H1 (cell line): ENCODE results near the gene ARID1B. TPM values are rescaled to one million over a fixed set of nuclear protein-coding genes. Genes with fewer than 3 reads are reported as not detected.

Experiments
- CTCF ChIA-PET: fragments of 300-600 bp; sonication (Branson Sonifier 250); formaldehyde crosslinking; loops from one replicate; lab custom pipeline; 2021; ENCODE audit not compliant: partially characterized antibody; lab: Charles Lee
- POLR2A ChIA-PET: fragments of 300-600 bp; sonication (Branson Sonifier 250); formaldehyde crosslinking; loops from one replicate; lab custom pipeline; 2021; ENCODE audit warnings: inconsistent platforms; ENCODE audit not compliant: partially characterized antibody; lab: Charles Lee
- DNase-seq, 2 experiments: peaks; one replicate each; pipeline versions ENCODE4 v3.0.0 to v3.0.0-alpha.2; 2010 to 2022; ENCODE audit warnings: low spot score in 2 of 2, low read depth in 1 of 2, mixed read lengths in 1 of 2
- FAIRE-seq: peaks from 2 replicates; lab custom pipeline; 2011; peaks lifted over from hg19 to GRCh38; lab: Jason Lieb, UNC
- H2AFZ ChIP-seq: 2 replicates; pipeline ENCODE4 v1.8.1; 2012; ENCODE audit warnings: low read length, inconsistent platforms
- H2AK5ac ChIP-seq: 2 replicates; pipeline ENCODE4 v1.6.1; 2013; ENCODE audit warnings: low read depth, low read length
- H2BK120ac ChIP-seq: replicated peaks from 2 replicates; pipeline ENCODE3; 2013; ENCODE audit warnings: low read depth, low read length, inconsistent platforms
- H2BK12ac ChIP-seq: 2 replicates; pipeline ENCODE4 v1.6.1; 2013; ENCODE audit warnings: low read depth, low read length
- H2BK15ac ChIP-seq: 2 replicates; pipeline ENCODE4 v1.6.1; 2013; ENCODE audit warnings: low read length
- H2BK20ac ChIP-seq: 2 replicates; pipeline ENCODE4 v1.6.1; 2013; ENCODE audit warnings: low read length
- H2BK5ac ChIP-seq: 2 replicates; pipeline ENCODE4 v1.6.1; 2013; ENCODE audit warnings: low read depth, low read length
- H3K14ac ChIP-seq: 2 replicates; pipeline ENCODE4 v1.6.1; 2013; ENCODE audit warnings: inconsistent platforms; ENCODE audit not compliant: insufficient read length
- H3K18ac ChIP-seq: 2 replicates; pipeline ENCODE4 v1.6.1; 2013; ENCODE audit warnings: low read length; ENCODE audit errors: extremely low read depth
- H3K23ac ChIP-seq: 2 replicates; pipeline ENCODE4 v1.6.1; 2013; ENCODE audit warnings: inconsistent platforms; ENCODE audit not compliant: insufficient read length
- H3K23me2 ChIP-seq: 2 replicates; pipeline ENCODE4 v1.6.1; 2013; ENCODE audit warnings: low read depth, low read length
- H3K27ac ChIP-seq: 2 replicates; pipeline ENCODE4 v1.6.1; 2011; ENCODE audit warnings: low read depth, low read length, inconsistent platforms
- H3K27me3 ChIP-seq, 4 experiments: replicated peaks in 1 of 4; 1 replicate in 1 of 4; 2 replicates in 3 of 4; pipeline versions ENCODE4 v1.6.1 to v1.8.1; 2011 to 2013; ENCODE audit warnings: low read length in 3 of 4, mild to moderate bottlenecking in 3 of 4, inconsistent platforms in 2 of 4, mixed read lengths in 2 of 4, moderate library complexity in 1 of 4; ENCODE audit not compliant: control insufficient read depth in 3 of 4, insufficient read depth in 3 of 4; ENCODE audit errors: extremely low read depth in 1 of 4
- H3K36me3 ChIP-seq, 4 experiments: 2 replicates each; pipeline versions ENCODE4 v1.6.1 to v1.8.1; 2011 to 2013; ENCODE audit warnings: mild to moderate bottlenecking in 4 of 4, low read length in 3 of 4, moderate library complexity in 2 of 4, control low read depth in 1 of 4, inconsistent platforms in 1 of 4; ENCODE audit not compliant: insufficient read depth in 4 of 4, control insufficient read depth in 2 of 4
- H3K4ac ChIP-seq: replicated peaks from 2 replicates; pipeline ENCODE3; 2013; ENCODE audit warnings: low read length, low read depth, mixed read lengths, inconsistent platforms; ENCODE audit not compliant: insufficient read length
- H3K4me1 ChIP-seq, 4 experiments: replicated peaks in 1 of 4; 1 replicate in 1 of 4; 2 replicates in 3 of 4; pipeline versions ENCODE4 v1.6.1 to v1.8.1; 2011 to 2013; ENCODE audit warnings: low read length in 3 of 4, inconsistent platforms in 2 of 4, mixed read lengths in 1 of 4; ENCODE audit not compliant: insufficient read depth in 4 of 4, control insufficient read depth in 3 of 4
- H3K4me2 ChIP-seq, 2 experiments: 2 replicates each; pipeline versions ENCODE4 v1.6.1 to v1.8.1; 2011 to 2013; ENCODE audit warnings: low read depth in 2 of 2, low read length in 2 of 2, control low read depth in 1 of 2, inconsistent platforms in 1 of 2, mild to moderate bottlenecking in 1 of 2; ENCODE audit not compliant: insufficient read depth in 1 of 2
- H3K4me3 ChIP-seq, 4 experiments: fragments of 200-600, 300-600 bp in 1 of 4; sonication (generic), shearing (Covaris generic), sonication (Bioruptor Twin) in 1 of 4; 2 replicates each; pipeline versions ENCODE4 v1.5.1 to v1.8.1; 2011 to 2016; ENCODE audit warnings: low read length in 4 of 4, low read depth in 3 of 4, control low read depth in 2 of 4, inconsistent platforms in 2 of 4, mild to moderate bottlenecking in 2 of 4, mixed read lengths in 1 of 4, moderate library complexity in 1 of 4; ENCODE audit not compliant: insufficient read depth in 2 of 4; ENCODE audit errors: extremely low read depth in 1 of 4
- H3K56ac ChIP-seq: replicated peaks from 2 replicates; pipeline ENCODE3; 2013; ENCODE audit warnings: low read depth, mild to moderate bottlenecking, mixed read lengths, low read length, inconsistent platforms; ENCODE audit not compliant: insufficient read length
- H3K79me1 ChIP-seq: 2 replicates; pipeline ENCODE4 v1.6.1; 2013; ENCODE audit warnings: low read depth, low read length, control low read depth
- H3K79me2 ChIP-seq, 2 experiments: 2 replicates each; pipeline versions ENCODE4 v1.6.1 to v1.8.1; 2012 to 2013; ENCODE audit warnings: low read length in 2 of 2, mild to moderate bottlenecking in 2 of 2, inconsistent platforms in 1 of 2; ENCODE audit not compliant: insufficient read depth in 2 of 2, control insufficient read depth in 1 of 2
- H3K9ac ChIP-seq, 4 experiments: replicated peaks in 1 of 4; 1 replicate in 1 of 4; 2 replicates in 3 of 4; pipeline versions ENCODE4 v1.6.1 to v1.8.1; 2011 to 2013; ENCODE audit warnings: low read depth in 3 of 4, low read length in 3 of 4, control low read depth in 2 of 4, mild to moderate bottlenecking in 2 of 4, moderate library complexity in 2 of 4, inconsistent platforms in 1 of 4; ENCODE audit errors: extremely low read depth in 1 of 4
- H3K9me3 ChIP-seq, 2 experiments: 2 replicates each; pipeline versions ENCODE4 v1.6.1 to v1.8.1; 2012 to 2013; ENCODE audit warnings: mild to moderate bottlenecking in 2 of 2, moderate library complexity in 2 of 2, control low read depth in 1 of 2, inconsistent platforms in 1 of 2, low read depth in 1 of 2, low read length in 1 of 2, mixed read lengths in 1 of 2; ENCODE audit not compliant: insufficient read depth in 2 of 2
- H4K20me1 ChIP-seq, 2 experiments: replicated peaks in 1 of 2; 2 replicates each; pipeline versions ENCODE3 to v1.8.1; 2011 to 2013; ENCODE audit warnings: inconsistent platforms in 2 of 2, low read length in 2 of 2, mild to moderate bottlenecking in 1 of 2; ENCODE audit not compliant: insufficient read depth in 2 of 2, control insufficient read depth in 1 of 2
- H4K5ac ChIP-seq: 2 replicates; pipeline ENCODE4 v1.6.1; 2013; ENCODE audit warnings: low read length, low read depth, mixed read lengths, inconsistent platforms; ENCODE audit not compliant: insufficient read length
- H4K8ac ChIP-seq: 2 replicates; pipeline ENCODE4 v1.8.0; 2013; ENCODE audit warnings: mild to moderate bottlenecking, moderate library complexity, low read length, inconsistent platforms; ENCODE audit not compliant: insufficient read depth; ENCODE audit errors: extremely low read depth
- H4K91ac ChIP-seq: replicated peaks from 2 replicates; pipeline ENCODE3; 2013; ENCODE audit warnings: low read length, mixed read lengths, inconsistent platforms; ENCODE audit not compliant: insufficient read length
- CEBPB ChIP-seq: IDR thresholded peaks from 2 replicates; pipeline ENCODE4 v1.6.1; 2012; ENCODE audit warnings: low read depth, low read length
- MAFK ChIP-seq: IDR thresholded peaks from 2 replicates; pipeline ENCODE4 v1.6.1; 2012; ENCODE audit warnings: low read depth, mild to moderate bottlenecking, improper control_type of control experiment, low read length
- SIN3A ChIP-seq, 2 experiments: IDR thresholded peaks in 1 of 2; conservative IDR thresholded peaks in 1 of 2; 2 replicates each; pipeline ENCODE4 v1.6.1; 2011 to 2012; ENCODE audit warnings: low read length in 2 of 2, improper control_type of control experiment in 1 of 2, low read depth in 1 of 2, mild to moderate bottlenecking in 1 of 2
- SIX5 ChIP-seq: IDR thresholded peaks from 2 replicates; pipeline ENCODE4 v1.6.1; 2011; ENCODE audit warnings: mild to moderate bottlenecking, low read depth, low read length
- SP1 ChIP-seq: IDR thresholded peaks from 2 replicates; pipeline ENCODE4 v1.6.1; 2011; ENCODE audit warnings: low read depth, low read length
- YY1 ChIP-seq: IDR thresholded peaks from 2 replicates; pipeline ENCODE4 v1.6.1; 2011; ENCODE audit warnings: low read depth, mild to moderate bottlenecking, low read length
- WGBS, 2 experiments: shearing (Covaris generic) in 1 of 2; methylation state at CpG; one replicate each; pipeline versions ENCODE4 v1.1.6 to v1.1.7; 2013 to 2015; ENCODE audit warnings: low lambda C conversion rate in 2 of 2, mixed read lengths in 2 of 2, inconsistent platforms in 1 of 2, low coverage in 1 of 2, missing lambda C conversion rate in 1 of 2; ENCODE audit not compliant: insufficient replicate concordance in 2 of 2, insufficient coverage in 1 of 2, insufficient read length in 1 of 2; ENCODE audit errors: extremely low coverage in 1 of 2, missing lambda C conversion rate in 1 of 2; 5-methylcytosine and 5-hydroxymethylcytosine counted together
- polyA plus RNA-seq, 7 experiments: library from polyadenylated mRNA; depleted of rRNA in 3 of 7; stranded (reverse) in 5 of 7; unstranded in 2 of 7; fragments of >200 nt in 5 of 7; fragments of 200-250 nt in 2 of 7; gene quantifications; 1 replicate in 5 of 7; 2 replicates in 1 of 7; 4 replicates in 1 of 7; pipeline versions ENCODE4 v1.2.1 to v1.2.3, GENCODE V29; 2011 to 2013; ENCODE audit warnings: missing spikeins in 2 of 7, mixed read lengths in 2 of 7
- total RNA-seq: library from RNA; stranded (reverse); fragmentation: NEBNext Ultra II Directional; extraction: Animal tissue kit (Norgen Biotek cat#: 25700); gene quantifications from 2 replicates; pipeline ENCODE4 v1.2.1, GENCODE V29; 2021
- TF ChIP-seq, protein P1 (sequence below): IDR thresholded peaks from 2 replicates; pipeline ENCODE4 v1.6.1; 2012; ENCODE audit warnings: inconsistent platforms
- TF ChIP-seq, protein P2 (sequence below): IDR thresholded peaks from 2 replicates; pipeline ENCODE4 v1.6.1; 2012; ENCODE audit warnings: inconsistent platforms
- TF ChIP-seq, protein P3 (sequence below): IDR thresholded peaks from 2 replicates; pipeline ENCODE4 v1.6.1; 2011; ENCODE audit warnings: low read depth, mild to moderate bottlenecking, low read length; ENCODE audit not compliant: insufficient read depth

The ARID1B gene
- total and polyA plus RNA-seq, 2 of the 8 experiments (the other 6 are each of a cell fraction or from before 2014, with no cell fraction given), result 24.3 to 70.3 TPM

DNA sequence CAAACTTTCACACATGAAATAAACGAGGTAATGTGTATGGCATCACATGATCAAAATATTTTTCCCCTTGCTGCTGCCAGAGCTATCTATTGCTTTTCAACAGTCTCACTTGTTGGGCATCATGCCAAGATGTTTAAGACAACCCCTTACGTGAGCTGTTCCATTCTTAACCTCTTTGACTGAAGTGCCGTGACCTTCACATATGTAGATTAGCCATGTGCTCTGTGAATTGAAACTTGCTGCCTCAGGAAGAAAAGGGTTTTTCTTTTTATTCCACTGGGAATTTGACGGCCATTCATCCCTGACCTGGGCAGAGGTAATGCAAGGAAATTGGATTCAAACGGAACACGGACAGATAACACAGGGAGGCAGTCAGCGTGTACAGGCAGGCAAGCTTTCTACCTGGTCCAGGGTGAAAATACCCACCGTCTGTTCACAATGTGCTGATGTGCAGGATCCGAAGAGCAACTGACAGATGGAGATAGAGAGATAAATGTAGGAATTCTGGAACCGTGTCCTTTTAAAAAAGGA is 14.2 kb downstream of the ARID1B start:
- no peak overlapping the region for H2AFZ ChIP-seq
- ChIA-PET CTCF (interaction anchor here (1.3 kb wide), 1 partner anchor 35 kb away, joined by 4 read pairs; no protein-coding TSS in a partner anchor), POLR2A (interaction anchor here (1.0 to 5.5 kb wide), 3 partner anchors 9 to 16 kb away, joined by 3 to 32 read pairs (median 4); partner anchors contain the start of gene ARID1B)
- no peak overlapping the region for H3K4ac ChIP-seq
- no peak overlapping the region for H3K27ac ChIP-seq
- H3K18ac ChIP-seq, result peak overlapping the region; percentile 52; the same call in 1 of the 2 replicates
- no peak overlapping the region for H4K8ac ChIP-seq
- no peaks in the 10 kb centered on the region for H3K9me3 ChIP-seq
- H2BK20ac ChIP-seq, result no peak overlapping the region
- peaks cover 39 to 100% of the 10 kb centered on the region in 2 experiments for H3K79me2 ChIP-seq
- no peaks in the 10 kb centered on the region for H3K27me3 ChIP-seq
- no peak for DNase-seq
- H4K91ac ChIP-seq, result no peak overlapping the region
- WGBS, 2 experiments, result 21% methylated on average over 10 of the region's 10 CpGs; no CpG with 5 or more reads in 1 of the 2 experiments
- H3K14ac ChIP-seq, result no peak overlapping the region
- peaks cover 8 to 45% (median 28%) of the 10 kb centered on the region in 4 experiments for H3K4me1 ChIP-seq
- peak overlapping the region; percentile 63; the same call in 1 of the 2 replicates for H2BK5ac ChIP-seq
- 0 out of 2 replicates have a peak, but pooled peaks have one; percentile 11 for TF ChIP-seq SP1
- TF ChIP-seq, protein P1, sequence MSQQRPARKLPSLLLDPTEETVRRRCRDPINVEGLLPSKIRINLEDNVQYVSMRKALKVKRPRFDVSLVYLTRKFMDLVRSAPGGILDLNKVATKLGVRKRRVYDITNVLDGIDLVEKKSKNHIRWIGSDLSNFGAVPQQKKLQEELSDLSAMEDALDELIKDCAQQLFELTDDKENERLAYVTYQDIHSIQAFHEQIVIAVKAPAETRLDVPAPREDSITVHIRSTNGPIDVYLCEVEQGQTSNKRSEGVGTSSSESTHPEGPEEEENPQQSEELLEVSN, result 0 out of 2 replicates have a peak, but pooled peaks have one; percentile 18
- TF ChIP-seq MAFK, result peak; percentile 61; the same call in 1 of the 2 replicates
- TF ChIP-seq SIN3A (conservative IDR thresholded peaks at IDR 0.05 in 1 of 2, IDR thresholded peaks at IDR 0.05 in 1 of 2; ENCODE audit: low read depth in 1 of 2, low read length in 2 of 2), result peak; percentile 48 to 76; a peak in 1 of 4 replicates
- TF ChIP-seq, protein P2, sequence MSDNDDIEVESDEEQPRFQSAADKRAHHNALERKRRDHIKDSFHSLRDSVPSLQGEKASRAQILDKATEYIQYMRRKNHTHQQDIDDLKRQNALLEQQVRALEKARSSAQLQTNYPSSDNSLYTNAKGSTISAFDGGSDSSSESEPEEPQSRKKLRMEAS, result peak; percentile 90
- no peak for TF ChIP-seq CEBPB
- no peak for TF ChIP-seq SIX5
- TF ChIP-seq, protein P3, sequence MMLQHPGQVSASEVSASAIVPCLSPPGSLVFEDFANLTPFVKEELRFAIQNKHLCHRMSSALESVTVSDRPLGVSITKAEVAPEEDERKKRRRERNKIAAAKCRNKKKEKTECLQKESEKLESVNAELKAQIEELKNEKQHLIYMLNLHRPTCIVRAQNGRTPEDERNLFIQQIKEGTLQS, result no peak
- 0 out of 2 replicates have a peak, but pooled peaks have one; percentile 55 for TF ChIP-seq YY1
- no peak overlapping the region for H2BK120ac ChIP-seq
- peak overlapping the region; percentile 57 for H3K4me2 ChIP-seq
- H4K20me1 ChIP-seq, result peaks cover 16 to 24% of the 10 kb centered on the region in 2 experiments
- H3K4me3 ChIP-seq, result peak overlapping the region in 3 of 4 experiments; percentile 15 to 35 (median 24); a peak in 5 of 8 replicates
- FAIRE-seq, result peak; percentile 90
- no peak overlapping the region for H3K23ac ChIP-seq
- H4K5ac ChIP-seq, result no peak overlapping the region
- H2BK12ac ChIP-seq, result no peak overlapping the region; the same call in 1 of the 2 replicates
- no peak overlapping the region for H3K9ac ChIP-seq
- no peak overlapping the region for H3K56ac ChIP-seq
- peaks cover 13% of the 10 kb centered on the region for H3K79me1 ChIP-seq
- peaks cover 2% of the 10 kb centered on the region; the same call in 1 of the 2 replicates for H3K23me2 ChIP-seq
- no peaks in the 10 kb centered on the region for H3K36me3 ChIP-seq
- H2AK5ac ChIP-seq, result peak overlapping the region; percentile 98
- no peak overlapping the region for H2BK15ac ChIP-seq
